Mesothelial cell of epicardium (in vitro differentiated cells): ENCODE results near the gene CACNG6. TPM values are rescaled to one million over a fixed set of nuclear protein-coding genes. Genes with fewer than 3 reads are reported as not detected.
"Not testable (repeated sequence)": the region's sequence is repeated elsewhere in the genome, so short reads cannot be mapped to it uniquely, and the experiment has no call there.

Experiments
- DNase-seq, 2 experiments: peaks; one replicate each; pipeline ENCODE4 v3.0.0; 2021; ENCODE audit warnings: low spot score in 2 of 2; ENCODE audit not compliant: unreplicated experiment in 2 of 2
- H3K27ac Mint-ChIP-seq: 2 replicates; pipeline ENCODE4 v1.8.0; 2021; ENCODE audit warnings: mixed read lengths
- H3K27me3 Mint-ChIP-seq: 2 replicates; pipeline ENCODE4 v1.8.0; 2021; ENCODE audit warnings: low read depth, mixed read lengths
- H3K36me3 Mint-ChIP-seq: 2 replicates; pipeline ENCODE4 v1.8.0; 2021; ENCODE audit warnings: mixed read lengths
- H3K4me1 Mint-ChIP-seq: 2 replicates; pipeline ENCODE4 v1.8.0; 2021; ENCODE audit warnings: mixed read lengths
- H3K4me3 Mint-ChIP-seq: 2 replicates; pipeline ENCODE4 v1.8.0; 2021; ENCODE audit warnings: mild to moderate bottlenecking, moderate library complexity, mixed read lengths
- H3K9me3 Mint-ChIP-seq: 2 replicates; pipeline ENCODE4 v1.8.0; 2021; ENCODE audit warnings: mixed read lengths
- total RNA-seq: library from RNA; stranded (reverse); gene quantifications from 3 replicates; pipeline ENCODE4 v1.2.1, GENCODE V29; 2021
- TF ChIP-seq, protein P1 (sequence below): fragments of 200-600 bp; sonication (generic); IDR thresholded peaks from one replicate; pipeline ENCODE4 v1.5.0; 2021; ENCODE audit warnings: antibody characterized with exemption; ENCODE audit not compliant: unreplicated experiment

The CACNG6 gene
- total RNA-seq, 1 donor from 2014 or later, result 5.3 TPM

DNA sequence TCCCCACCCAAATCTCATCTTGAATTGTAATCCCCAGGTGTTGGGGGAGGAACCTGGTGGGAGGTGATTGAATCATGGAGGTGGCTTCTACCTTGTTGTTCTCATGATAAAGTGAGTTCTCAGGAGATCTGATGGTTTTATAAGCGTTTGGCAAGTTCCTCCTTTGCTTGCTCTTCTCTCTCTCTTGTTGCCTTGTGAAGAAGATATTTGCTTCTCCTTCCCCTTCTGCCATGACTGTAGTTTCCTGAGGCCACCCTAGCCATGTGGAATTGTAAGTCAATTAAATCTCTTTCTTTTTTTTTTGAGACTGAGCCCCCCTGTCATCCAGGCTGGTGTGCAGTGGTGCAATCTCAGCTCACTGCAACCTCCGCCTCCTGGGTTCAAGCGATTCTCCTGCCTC lies 37.9 kb downstream of the CACNG6 start:
- Mint-ChIP-seq H3K27me3 (peaks cover 30% of the 10 kb centered on the region), H3K4me3 (no peak overlapping the region), H3K27ac (no peak overlapping the region), H3K4me1 (no peaks in the 10 kb centered on the region), H3K36me3 (no peaks in the 10 kb centered on the region), H3K9me3 (no peaks in the 10 kb centered on the region)
- DNase-seq, result no peak
- TF ChIP-seq, protein P1, sequence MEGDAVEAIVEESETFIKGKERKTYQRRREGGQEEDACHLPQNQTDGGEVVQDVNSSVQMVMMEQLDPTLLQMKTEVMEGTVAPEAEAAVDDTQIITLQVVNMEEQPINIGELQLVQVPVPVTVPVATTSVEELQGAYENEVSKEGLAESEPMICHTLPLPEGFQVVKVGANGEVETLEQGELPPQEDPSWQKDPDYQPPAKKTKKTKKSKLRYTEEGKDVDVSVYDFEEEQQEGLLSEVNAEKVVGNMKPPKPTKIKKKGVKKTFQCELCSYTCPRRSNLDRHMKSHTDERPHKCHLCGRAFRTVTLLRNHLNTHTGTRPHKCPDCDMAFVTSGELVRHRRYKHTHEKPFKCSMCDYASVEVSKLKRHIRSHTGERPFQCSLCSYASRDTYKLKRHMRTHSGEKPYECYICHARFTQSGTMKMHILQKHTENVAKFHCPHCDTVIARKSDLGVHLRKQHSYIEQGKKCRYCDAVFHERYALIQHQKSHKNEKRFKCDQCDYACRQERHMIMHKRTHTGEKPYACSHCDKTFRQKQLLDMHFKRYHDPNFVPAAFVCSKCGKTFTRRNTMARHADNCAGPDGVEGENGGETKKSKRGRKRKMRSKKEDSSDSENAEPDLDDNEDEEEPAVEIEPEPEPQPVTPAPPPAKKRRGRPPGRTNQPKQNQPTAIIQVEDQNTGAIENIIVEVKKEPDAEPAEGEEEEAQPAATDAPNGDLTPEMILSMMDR, result no peak

DNA sequence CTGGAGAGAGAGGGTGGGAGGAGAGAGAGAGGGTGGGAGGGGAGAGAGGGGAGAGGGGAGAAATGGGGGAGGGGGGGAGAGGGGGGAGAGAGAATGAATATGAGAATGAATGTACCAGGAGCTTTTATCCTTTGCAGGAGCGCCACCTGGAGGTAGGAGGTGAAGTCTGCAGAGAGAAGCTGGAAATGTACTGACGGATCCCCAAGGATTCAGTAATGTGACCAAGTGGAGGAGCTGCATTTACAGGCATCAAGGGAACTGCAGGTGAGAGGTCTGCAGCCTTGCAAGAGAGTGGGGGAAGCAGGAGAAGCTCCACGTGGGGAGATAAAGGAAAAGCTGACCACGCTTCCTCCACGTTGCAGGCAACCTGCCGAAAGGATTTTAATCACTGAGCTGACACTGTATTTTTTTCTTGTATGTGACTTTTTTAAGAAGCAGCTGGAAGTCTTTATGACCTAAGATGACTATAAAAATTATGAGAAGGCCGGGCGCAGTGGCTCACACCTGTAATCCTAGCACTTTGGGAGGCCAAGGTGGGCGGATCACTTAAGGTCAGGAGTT lies 38.6 kb downstream of the CACNG6 start:
- TF ChIP-seq, protein P1, result peak; percentile 33
- DNase-seq, result peak in 1 of 2 experiments; percentile 53
- no peaks in the 10 kb centered on the region for H3K9me3 Mint-ChIP-seq
- no peak overlapping the region for H3K27ac Mint-ChIP-seq
- H3K27me3 Mint-ChIP-seq, result peaks cover 24% of the 10 kb centered on the region
- H3K4me1 Mint-ChIP-seq, result no peaks in the 10 kb centered on the region
- H3K36me3 Mint-ChIP-seq, result no peaks in the 10 kb centered on the region
- no peak overlapping the region for H3K4me3 Mint-ChIP-seq

DNA sequence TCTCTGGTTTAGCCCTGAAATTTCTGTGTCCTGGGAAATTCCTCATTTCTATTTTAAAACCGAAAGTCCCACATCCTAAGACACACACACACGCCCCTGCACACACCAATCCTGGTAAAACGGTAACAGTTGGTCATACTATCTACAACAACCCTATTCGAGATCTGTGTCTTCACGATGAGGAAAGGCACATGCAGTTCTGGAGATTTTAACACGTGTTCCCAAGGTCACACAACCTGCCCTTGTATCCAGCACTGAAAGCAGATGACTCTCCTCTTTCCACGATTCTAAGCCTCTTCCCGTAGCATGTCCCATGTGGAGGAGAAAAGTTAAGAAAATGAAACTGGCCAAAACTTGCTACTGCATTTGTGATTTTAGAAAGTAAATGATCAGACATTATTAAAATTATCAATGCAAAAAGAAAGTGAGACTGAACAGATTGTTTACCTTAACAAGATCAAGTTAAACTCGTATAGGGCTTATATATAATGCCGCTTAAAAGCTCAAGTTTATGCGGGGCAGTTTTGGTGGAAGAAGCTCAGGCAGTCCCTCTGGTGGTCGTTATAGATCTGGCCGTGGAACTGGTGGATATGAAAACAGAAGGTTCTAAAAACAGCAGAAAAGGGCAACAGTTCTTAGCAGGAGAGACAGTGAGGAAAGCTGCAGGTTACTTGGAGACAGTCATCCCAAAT lies 39.6 kb downstream of the CACNG6 start:
- no peaks in the 10 kb centered on the region for H3K36me3 Mint-ChIP-seq
- no peak for DNase-seq
- H3K27ac Mint-ChIP-seq, result no peak overlapping the region
- H3K9me3 Mint-ChIP-seq, result no peaks in the 10 kb centered on the region
- peaks cover 23% of the 10 kb centered on the region for H3K27me3 Mint-ChIP-seq
- no peak overlapping the region for H3K4me3 Mint-ChIP-seq
- H3K4me1 Mint-ChIP-seq, result peaks cover 2% of the 10 kb centered on the region
- TF ChIP-seq, protein P1, result peak; percentile 40

DNA sequence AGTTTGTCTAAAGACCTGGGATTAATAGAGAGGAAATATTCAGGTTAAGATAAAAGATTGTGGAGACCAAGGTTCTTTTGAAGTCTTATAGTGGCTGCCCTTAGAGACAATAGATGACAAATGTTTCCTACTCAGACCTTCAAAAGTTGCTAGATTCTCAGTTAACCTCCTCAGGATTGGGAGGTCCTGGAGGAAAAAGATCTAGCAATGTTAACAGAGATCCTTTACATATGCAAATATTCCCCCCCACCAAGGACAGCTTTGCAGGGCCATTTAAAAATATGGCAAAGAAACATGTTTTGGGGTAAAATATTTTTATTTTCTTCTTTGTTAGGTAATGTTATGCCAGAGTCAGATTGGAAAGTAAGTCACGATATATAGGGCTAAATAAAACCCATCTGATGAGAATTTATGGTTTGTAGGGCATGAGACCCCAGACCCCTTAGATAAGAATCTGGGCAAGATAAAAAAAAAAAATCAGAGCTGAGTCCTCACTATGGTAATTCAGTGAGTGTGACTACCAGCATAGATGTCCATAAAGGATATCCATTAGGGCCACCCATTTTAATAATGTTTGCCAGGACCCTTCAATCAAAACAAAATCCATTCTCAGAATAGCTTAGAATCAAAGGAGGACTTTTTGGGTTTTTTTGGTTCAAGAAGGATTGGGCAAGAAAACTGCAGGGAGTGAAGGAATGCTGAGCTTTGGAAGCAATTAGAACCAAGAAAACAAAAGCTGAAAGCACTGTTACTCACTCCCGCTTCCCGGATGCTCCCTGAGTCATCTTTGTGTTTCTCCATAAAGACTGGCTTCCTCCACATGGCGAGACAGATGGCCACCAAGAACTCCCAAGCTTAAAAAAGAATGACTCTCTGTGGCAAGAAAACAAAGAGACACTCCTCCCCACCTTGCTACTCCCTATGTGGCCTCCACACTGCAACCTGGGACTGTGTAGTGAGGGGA lies 44.1 kb downstream of the CACNG6 start:
- TF ChIP-seq, protein P1, result no peak
- no peaks in the 10 kb centered on the region for H3K9me3 Mint-ChIP-seq
- H3K4me1 Mint-ChIP-seq, result peaks cover 2% of the 10 kb centered on the region
- H3K27me3 Mint-ChIP-seq, result peaks cover 11% of the 10 kb centered on the region
- H3K27ac Mint-ChIP-seq, result no peak overlapping the region
- DNase-seq, result no peak
- no peaks in the 10 kb centered on the region for H3K36me3 Mint-ChIP-seq
- no peak overlapping the region for H3K4me3 Mint-ChIP-seq

DNA sequence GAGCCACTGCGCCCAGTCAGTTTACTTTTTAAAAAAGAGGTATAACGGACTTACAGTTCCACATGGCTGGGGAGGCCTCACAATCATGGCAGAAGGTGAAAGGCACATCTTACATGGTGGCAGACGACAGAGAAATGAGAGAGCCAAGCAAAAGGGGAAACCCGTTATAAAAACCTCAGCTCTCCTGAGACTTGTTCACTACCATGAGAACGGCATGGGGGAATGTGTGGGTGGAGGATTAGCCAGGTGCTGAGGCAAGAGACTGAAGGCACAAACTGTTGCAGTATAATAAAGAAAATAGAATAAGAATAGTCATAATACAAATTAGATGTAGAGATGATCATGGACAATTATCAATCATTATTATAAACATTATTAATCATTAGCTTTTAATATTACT lies 45.1 kb downstream of the CACNG6 start:
- not testable (repeated sequence) for H3K27me3 Mint-ChIP-seq, H3K4me3 Mint-ChIP-seq, DNase-seq, H3K27ac Mint-ChIP-seq, H3K36me3 Mint-ChIP-seq, H3K9me3 Mint-ChIP-seq, H3K4me1 Mint-ChIP-seq

DNA sequence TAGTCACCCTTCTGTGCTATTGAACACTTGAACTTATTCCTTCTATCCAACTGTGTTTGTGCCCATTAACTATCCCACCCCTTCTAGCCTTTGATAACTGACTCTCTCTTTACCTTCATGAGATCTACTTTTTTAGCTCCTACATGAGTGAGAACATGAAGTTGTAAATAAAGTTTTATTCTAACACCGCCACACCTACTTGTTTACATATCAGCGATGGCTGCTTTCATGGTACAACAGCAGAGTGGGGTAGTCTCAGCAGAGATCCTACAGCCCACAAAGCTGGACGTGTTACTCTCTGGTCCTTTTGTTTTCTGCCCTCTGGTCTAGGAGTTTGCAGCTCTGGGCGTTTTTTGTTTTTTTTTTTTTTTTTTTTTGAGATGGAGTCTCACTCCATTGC lies 48.6 kb downstream of the CACNG6 start:
- Mint-ChIP-seq H3K4me1 (peaks cover 2% of the 10 kb centered on the region), H3K4me3 (no peak overlapping the region), H3K9me3 (no peaks in the 10 kb centered on the region), H3K36me3 (no peaks in the 10 kb centered on the region), H3K27ac (no peak overlapping the region), H3K27me3 (peaks cover 10% of the 10 kb centered on the region)
- no peak for DNase-seq
- TF ChIP-seq, protein P1, result no peak
